GM12872 (cell line): Measurements from ENCODE around the gene CACFD1.

Source experiments
- TF ChIP-seq, protein P1 (sequence below): IDR thresholded peaks from 3 replicates; pipeline ENCODE4 v1.5.1; 2011; ENCODE audit warnings: low read depth, mild to moderate bottlenecking, low read length, moderate library complexity; ENCODE audit not compliant: insufficient read depth

Gene CACFD1

DNA sequence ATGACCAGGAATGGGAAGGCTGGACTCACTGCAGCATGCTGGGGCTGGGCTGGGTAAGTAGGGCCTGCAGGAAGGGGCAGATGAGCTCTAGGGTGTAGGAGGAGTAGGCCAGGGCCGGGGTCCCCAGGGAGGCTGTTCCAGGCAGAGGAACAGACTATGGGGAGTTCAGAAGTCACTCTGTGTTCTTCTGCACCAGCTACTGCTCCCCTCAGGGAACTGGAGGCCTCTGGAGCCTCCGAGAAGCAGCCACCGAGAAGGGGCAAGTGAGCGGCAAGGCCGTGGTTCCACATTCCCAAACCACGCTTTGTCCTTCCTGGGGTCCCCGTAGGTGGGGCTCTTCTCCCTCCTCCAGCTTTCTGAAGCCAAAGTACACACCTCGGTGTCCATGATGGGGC is 27.6 kb downstream of the CACFD1 start:
- TF ChIP-seq, protein P1, sequence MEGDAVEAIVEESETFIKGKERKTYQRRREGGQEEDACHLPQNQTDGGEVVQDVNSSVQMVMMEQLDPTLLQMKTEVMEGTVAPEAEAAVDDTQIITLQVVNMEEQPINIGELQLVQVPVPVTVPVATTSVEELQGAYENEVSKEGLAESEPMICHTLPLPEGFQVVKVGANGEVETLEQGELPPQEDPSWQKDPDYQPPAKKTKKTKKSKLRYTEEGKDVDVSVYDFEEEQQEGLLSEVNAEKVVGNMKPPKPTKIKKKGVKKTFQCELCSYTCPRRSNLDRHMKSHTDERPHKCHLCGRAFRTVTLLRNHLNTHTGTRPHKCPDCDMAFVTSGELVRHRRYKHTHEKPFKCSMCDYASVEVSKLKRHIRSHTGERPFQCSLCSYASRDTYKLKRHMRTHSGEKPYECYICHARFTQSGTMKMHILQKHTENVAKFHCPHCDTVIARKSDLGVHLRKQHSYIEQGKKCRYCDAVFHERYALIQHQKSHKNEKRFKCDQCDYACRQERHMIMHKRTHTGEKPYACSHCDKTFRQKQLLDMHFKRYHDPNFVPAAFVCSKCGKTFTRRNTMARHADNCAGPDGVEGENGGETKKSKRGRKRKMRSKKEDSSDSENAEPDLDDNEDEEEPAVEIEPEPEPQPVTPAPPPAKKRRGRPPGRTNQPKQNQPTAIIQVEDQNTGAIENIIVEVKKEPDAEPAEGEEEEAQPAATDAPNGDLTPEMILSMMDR = no peak

DNA sequence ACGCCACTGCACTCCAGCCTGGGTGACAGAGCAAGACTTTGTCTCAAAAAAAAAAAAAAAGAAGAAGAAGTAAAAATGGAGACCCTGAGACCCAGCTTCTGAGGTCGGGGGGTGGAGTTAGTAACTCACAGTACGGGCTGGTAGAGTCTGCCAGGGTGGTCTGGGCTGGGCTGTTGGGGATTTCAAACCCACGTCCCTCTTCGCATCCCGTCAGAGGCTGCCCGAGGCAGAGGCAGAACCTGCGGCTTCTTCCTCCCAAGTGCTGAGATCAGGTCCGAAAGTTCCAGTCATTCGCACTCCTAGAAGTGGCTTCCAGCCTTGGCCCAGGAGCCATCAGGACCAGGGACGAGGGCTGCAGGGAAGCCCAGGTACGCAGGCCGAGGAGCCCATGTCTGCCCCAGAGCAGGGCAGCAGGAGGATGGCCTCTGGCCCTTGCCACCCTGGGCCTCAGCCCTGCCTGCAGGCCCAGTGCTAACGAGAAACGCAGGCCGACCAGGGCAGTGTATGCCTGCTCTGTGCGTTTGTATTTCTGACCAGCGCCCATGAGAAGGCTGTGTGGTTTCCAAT is 29.0 kb downstream of the CACFD1 start:
- TF ChIP-seq, protein P1 = no peak

DNA sequence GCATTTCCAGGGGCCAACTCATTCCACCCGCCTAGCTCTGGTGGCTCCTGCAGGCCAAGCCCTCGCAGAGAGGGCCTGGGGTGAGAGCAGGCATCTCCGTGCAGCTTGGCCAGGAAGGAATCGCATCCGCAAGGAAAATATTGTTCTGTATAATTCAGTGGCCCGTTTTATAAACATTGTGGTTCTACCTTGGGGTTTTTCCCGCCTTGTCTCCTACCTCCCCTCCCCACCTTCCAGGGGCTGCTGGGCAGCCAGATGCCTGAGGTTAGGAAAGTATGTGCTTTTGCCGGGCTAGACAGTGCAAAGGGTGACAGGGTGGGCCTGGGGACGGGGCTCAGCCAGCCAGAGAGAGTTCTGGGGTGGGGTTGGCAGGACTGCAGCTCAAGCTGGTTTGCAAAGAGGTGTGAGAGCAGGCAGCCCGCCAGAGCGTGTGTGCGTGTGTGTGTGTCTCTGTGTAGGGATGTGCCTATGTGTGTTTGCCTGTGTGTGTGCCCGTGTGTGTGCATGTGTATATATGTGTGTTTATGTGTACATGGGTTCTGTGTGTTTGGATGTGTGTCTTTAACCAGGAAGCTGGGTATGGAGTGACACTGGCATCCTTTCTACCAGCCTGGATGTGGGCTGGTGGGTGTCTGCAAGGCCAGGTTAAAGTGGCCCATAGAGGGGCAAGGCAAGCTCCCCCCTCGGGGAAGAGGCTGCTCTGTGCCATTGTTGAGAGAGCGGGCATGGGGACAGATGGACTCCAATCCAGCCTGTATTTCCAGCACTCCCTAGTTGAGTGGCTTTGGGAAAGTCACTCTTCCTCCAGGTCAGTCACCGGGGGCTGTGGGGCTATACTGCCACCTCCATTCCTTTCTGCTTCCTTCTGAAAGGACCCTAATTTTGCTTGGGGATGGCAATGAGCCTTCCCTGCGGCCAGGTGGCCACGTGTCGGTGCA is 29.7 kb downstream of the CACFD1 start:
- TF ChIP-seq, protein P1 = no peak

DNA sequence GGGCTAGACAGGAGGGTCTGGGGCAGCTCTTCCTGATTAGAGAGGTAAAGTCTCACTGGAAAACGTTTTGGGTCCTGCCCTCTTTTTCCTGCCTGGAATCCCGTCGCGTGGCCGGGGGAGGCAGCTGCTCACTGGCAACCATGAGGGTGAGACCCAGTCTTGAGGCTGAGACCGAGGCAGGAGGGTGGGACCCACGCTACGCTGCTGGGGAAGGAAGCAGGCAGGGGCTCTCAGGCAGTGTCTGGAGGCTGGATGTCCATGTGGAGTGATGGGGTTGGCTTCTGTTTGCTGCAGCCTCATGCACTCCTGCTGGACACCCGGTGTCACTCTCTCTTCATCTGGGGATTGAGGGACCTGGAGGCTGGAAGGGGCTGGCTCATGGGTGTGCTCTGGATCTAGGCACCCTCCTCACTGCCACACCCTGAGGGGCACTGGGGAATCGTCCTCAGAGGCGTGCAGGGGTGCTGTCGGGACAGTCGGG is 30.5 kb downstream of the CACFD1 start:
- TF ChIP-seq, protein P1 = no peak

DNA sequence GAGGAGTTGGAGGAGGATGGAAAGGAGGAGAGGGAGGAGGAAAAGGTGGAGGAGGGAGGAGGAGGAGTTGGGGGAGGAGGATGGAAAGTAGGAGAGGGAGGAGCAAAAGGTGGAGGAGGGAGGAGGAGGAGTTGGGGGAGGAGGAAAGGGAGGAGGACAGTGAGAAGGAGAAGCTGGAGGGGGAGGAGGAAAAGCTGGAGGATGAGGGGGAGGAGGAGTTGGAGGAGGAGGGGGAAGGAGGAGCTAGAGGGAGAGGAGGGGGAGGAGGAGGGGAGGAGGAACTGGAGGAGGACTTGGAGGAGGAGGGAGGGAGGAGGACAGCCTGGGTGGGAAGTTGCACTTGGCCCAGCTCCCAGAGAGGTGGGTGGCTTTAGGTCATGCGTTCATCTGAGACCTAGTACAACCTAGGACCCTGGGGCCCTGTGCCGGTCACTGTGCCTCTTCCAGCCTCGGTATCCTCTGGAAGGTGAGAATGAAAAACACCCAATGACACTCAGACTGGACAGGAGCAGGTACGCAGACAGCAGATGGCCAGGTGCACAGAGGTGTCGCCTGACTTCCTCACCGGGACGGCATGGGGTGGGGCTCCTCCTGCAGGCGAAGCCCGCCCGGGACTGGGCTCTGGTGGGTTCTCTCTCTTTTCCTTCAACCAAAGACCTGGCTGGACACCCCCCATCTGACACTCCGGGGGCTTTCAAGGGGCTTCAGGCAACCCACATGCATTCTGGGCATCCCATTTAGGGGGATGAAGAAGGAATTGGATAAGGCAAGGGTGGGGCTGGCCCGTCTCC is 31.3 kb downstream of the CACFD1 start:
- TF ChIP-seq, protein P1 = no peak

DNA sequence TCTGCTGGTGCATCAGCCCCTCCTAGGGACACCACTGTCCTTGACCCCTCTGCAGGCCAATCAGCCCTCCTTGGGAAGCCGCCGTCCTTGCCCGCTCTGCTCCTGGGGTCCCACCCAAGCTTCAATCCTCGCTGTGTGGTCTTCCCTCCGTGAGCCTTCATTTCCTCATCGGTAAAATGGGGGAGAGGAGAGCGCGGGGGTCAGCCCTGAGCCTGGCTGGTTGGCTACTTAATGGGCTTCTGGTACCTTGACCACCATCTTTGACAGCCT is 31.8 kb downstream of the CACFD1 start:
- TF ChIP-seq, protein P1 = no peak

DNA sequence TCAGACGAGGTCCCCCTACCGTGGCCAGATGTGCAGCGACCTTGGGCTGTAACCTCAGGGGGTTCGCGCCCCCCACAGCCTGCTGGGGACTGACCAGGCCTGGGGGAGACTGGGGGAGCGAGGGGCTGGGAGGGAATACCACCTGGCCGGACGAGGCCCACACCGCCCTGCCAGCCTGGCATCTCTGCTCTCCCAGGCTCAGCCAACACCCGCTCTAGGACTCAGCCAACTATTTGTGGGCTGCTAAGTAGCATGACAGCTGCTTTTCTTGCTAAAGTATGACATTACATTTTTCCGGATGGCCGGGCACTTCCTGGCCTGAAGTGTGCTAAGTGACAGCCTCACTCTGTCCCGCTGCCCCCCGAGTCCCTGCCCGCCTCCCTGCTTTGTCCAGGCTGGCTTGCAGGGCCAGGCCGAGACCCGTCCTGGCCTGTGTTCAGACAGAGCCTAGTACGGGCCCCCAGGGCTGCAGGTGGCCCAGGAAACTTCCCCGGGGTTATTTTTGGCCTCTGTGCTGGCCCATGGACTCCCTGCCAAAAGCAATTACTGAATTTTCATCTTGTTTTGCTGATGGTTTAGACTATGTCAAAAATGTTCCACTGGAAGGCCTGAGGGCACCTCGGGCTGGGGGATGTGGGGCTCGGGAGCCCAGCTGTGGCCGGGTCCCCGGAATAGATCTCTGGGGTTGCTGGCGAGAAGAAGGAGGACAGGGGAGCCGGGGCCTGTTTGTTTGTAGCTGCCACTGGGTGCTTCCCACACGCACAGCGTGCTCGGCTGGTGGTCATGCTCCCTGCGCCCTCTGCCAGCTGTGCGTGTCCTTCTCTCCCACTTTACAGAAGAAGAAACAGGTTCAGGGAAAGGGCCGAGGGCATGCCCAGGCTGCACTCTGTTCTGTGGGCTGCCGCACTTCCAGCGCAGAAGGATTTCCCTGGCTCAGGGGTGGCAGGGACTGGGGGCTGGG is 32.6 kb downstream of the CACFD1 start:
- TF ChIP-seq, protein P1 = no peak
